Measurements from ENCODE around the gene ZNF521. TPM values are rescaled to one million over a fixed set of nuclear protein-coding genes. Genes with fewer than 3 reads are reported as not detected.

Gene ZNF521
- total and polyA plus RNA-seq, 4 donors, result 0.50 to 3.7 (median 1.5) TPM

GRCh38 chr18:25113566-25113965, 238.4 kb downstream of the ZNF521 start:
- H3K27ac ChIP-seq (ENCODE audit: low read depth in 1 of 2, low read length in 2 of 2), result no peak overlapping the region
- no peak overlapping the region for H3K9ac ChIP-seq (ENCODE audit: low read depth in 1 of 2, low read length in 2 of 2)
- H3K4me1 ChIP-seq (ENCODE audit: control insufficient read depth in 4 of 4, insufficient read depth in 4 of 4, low read length in 3 of 4), result no peaks in the 10 kb centered on the region
- TF ChIP-seq YY1 (IDR thresholded peaks at IDR 0.05) (no peak), HNF4G (IDR thresholded peaks at IDR 0.05) (no peak), EGR1 (IDR thresholded peaks at IDR 0.05; ENCODE audit: low read depth in 2 of 2) (no peak), MAX (IDR thresholded peaks at IDR 0.05) (no peak), CTCF (IDR thresholded peaks at IDR 0.05; ENCODE audit: low read depth, low read length, missing input control) (no peak), NR2F2 (IDR thresholded peaks at IDR 0.05) (no peak), TAF1 (conservative IDR thresholded peaks at IDR 0.05) (no peak), GABPA (IDR thresholded peaks at IDR 0.05 in 1 of 2, conservative IDR thresholded peaks at IDR 0.05 in 1 of 2) (no peak), FOXA1 (IDR thresholded peaks at IDR 0.05) (no peak), REST (IDR thresholded peaks at IDR 0.05) (no peak)
- 48% methylated on average over 6 of the region's 6 CpGs for WGBS
- DNase-seq (ENCODE audit: low spot score), result no peak
- H3K4me3 ChIP-seq (ENCODE audit: low read depth in 1 of 3, low read length in 3 of 3), result no peak overlapping the region
- no peaks in the 10 kb centered on the region for H3K9me3 ChIP-seq (ENCODE audit: control insufficient read depth in 4 of 4, low read length in 3 of 4)
- no peaks in the 10 kb centered on the region for H3K27me3 ChIP-seq (ENCODE audit: control insufficient read depth in 4 of 4, insufficient read depth in 4 of 4, low read length in 3 of 4)
- no peaks in the 10 kb centered on the region for H3K36me3 ChIP-seq (ENCODE audit: control insufficient read depth in 4 of 4, insufficient read depth in 3 of 4, low read depth in 1 of 4, low read length in 3 of 4)

- no peak overlapping the region for H3K9ac ChIP-seq (ENCODE audit: low read depth in 1 of 2, low read length in 2 of 2)
- no peak overlapping the region for H3K27ac ChIP-seq (ENCODE audit: low read depth in 1 of 2, low read length in 2 of 2)
- DNase-seq (ENCODE audit: low spot score), result no peak
- 81% methylated on average over 7 of the region's 7 CpGs for WGBS
- no peaks in the 10 kb centered on the region for H3K9me3 ChIP-seq (ENCODE audit: control insufficient read depth in 4 of 4, low read length in 3 of 4)
- no peaks in the 10 kb centered on the region for H3K27me3 ChIP-seq (ENCODE audit: control insufficient read depth in 4 of 4, insufficient read depth in 4 of 4, low read length in 3 of 4)
- H3K4me1 ChIP-seq (ENCODE audit: control insufficient read depth in 4 of 4, insufficient read depth in 4 of 4, low read length in 3 of 4), result no peaks in the 10 kb centered on the region
- no peaks in the 10 kb centered on the region for H3K36me3 ChIP-seq (ENCODE audit: control insufficient read depth in 4 of 4, insufficient read depth in 3 of 4, low read depth in 1 of 4, low read length in 3 of 4)
- H3K4me3 ChIP-seq (ENCODE audit: low read depth in 1 of 3, low read length in 3 of 3), result no peak overlapping the region
- TF ChIP-seq TAF1 (conservative IDR thresholded peaks at IDR 0.05) (no peak), RXRA (IDR thresholded peaks at IDR 0.05) (no peak), MAX (IDR thresholded peaks at IDR 0.05) (no peak), RAD21 (IDR thresholded peaks at IDR 0.05) (no peak), NR2F2 (IDR thresholded peaks at IDR 0.05) (no peak), REST (IDR thresholded peaks at IDR 0.05) (no peak), GABPA (IDR thresholded peaks at IDR 0.05 in 1 of 2, conservative IDR thresholded peaks at IDR 0.05 in 1 of 2) (no peak), SP1 (IDR thresholded peaks at IDR 0.05) (no peak), FOXA1 (IDR thresholded peaks at IDR 0.05) (no peak), ATF3 (IDR thresholded peaks at IDR 0.05) (no peak), EGR1 (IDR thresholded peaks at IDR 0.05; ENCODE audit: low read depth in 2 of 2) (no peak), HNF4A (conservative IDR thresholded peaks at IDR 0.05) (no peak), YY1 (IDR thresholded peaks at IDR 0.05) (no peak), ZBTB33 (IDR thresholded peaks at IDR 0.05) (no peak), JUND (IDR thresholded peaks at IDR 0.05) (no peak)
Measured at GRCh38 chr18:25112821-25113434, 239.0 kb downstream of the ZNF521 start.
